CD4-positive, alpha-beta T cell treated with Interleukin-1 beta for 1 hour (primary cell): Measurements from ENCODE around the gene FDPS.
"Not testable (repeated sequence)": the region's sequence is repeated elsewhere in the genome, so short reads cannot be mapped to it uniquely, and the experiment has no call there.

Experiments used
- DNase-seq, 2 donors: peaks; one replicate each; pipeline ENCODE4 v3.0.0-alpha.2; 2020 to 2022

The FDPS gene

GRCh38 chr1:155286544-155286943 is 22.1 kb upstream of the FDPS start:
- no peak for DNase-seq

- DNase-seq, result no peak
Measured at GRCh38 chr1:155287987-155288543, 20.6 kb upstream of the FDPS start.

- DNase-seq, result not testable (repeated sequence)
Measured at GRCh38 chr1:155291006-155291405, 17.7 kb upstream of the FDPS start.

GRCh38 chr1:155293086-155293749 is 15.4 kb upstream of the FDPS start:
- DNase-seq, result no peak

GRCh38 chr1:155294520-155295182 is 14.0 kb upstream of the FDPS start:
- no peak for DNase-seq

- DNase-seq, result no peak
Measured at GRCh38 chr1:155295183-155295941, 13.3 kb upstream of the FDPS start.

- no peak for DNase-seq
Measured at GRCh38 chr1:155295942-155296267, 12.8 kb upstream of the FDPS start.

- no peak for DNase-seq
Measured at GRCh38 chr1:155296661-155297060, 12.0 kb upstream of the FDPS start.

- no peak for DNase-seq
Measured at GRCh38 chr1:155297384-155297783, 11.3 kb upstream of the FDPS start.

GRCh38 chr1:155300024-155300423 is 8.6 kb upstream of the FDPS start:
- no peak for DNase-seq

GRCh38 chr1:155300553-155301329 is 7.9 kb upstream of the FDPS start:
- no peak for DNase-seq

- DNase-seq, result no peak
Measured at GRCh38 chr1:155301342-155301841, 7.3 kb upstream of the FDPS start, which contains the start of gene PKLR. PKLR (minus strand) TSS chr1:155301438; CDS start chr1:155301395, 43 bp downstream.

GRCh38 chr1:155304558-155305063 is 4.1 kb upstream of the FDPS start:
- no peak for DNase-seq

GRCh38 chr1:155305881-155306391 is 2.7 kb upstream of the FDPS start:
- DNase-seq, result no peak

GRCh38 chr1:155307247-155307740 is 1.4 kb upstream of the FDPS start:
- no peak for DNase-seq

GRCh38 chr1:155309423-155310021 is 856 bp downstream of the FDPS start:
- DNase-seq, result no peak

- no peak for DNase-seq
Measured at GRCh38 chr1:155313261-155313660, 4.6 kb downstream of the FDPS start.

GRCh38 chr1:155316922-155317321 is 8.3 kb downstream of the FDPS start:
- DNase-seq, result no peak

GRCh38 chr1:155318082-155318481 is 9.4 kb downstream of the FDPS start:
- DNase-seq, result no peak

- DNase-seq, result no peak
Measured at GRCh38 chr1:155319536-155319935, 10.9 kb downstream of the FDPS start.

- no peak for DNase-seq
Measured at GRCh38 chr1:155320252-155320651, 11.6 kb downstream of the FDPS start.
